ENCODE results near the gene TBX5.

The TBX5 gene

GRCh38 chr12:114414031-114414865 is 8.3 kb upstream of the TBX5 start:
- no peak for DNase-seq (ENCODE audit: insufficient read length, low spot score)
- no peak for TF ChIP-seq CTCF (IDR thresholded peaks at IDR 0.05; ENCODE audit: insufficient read depth, missing control alignments)
- FAIRE-seq: no peak

- DNase-seq (ENCODE audit: insufficient read length, low spot score): no peak
- no peak for FAIRE-seq
- no peak for TF ChIP-seq CTCF (IDR thresholded peaks at IDR 0.05; ENCODE audit: insufficient read depth, missing control alignments)
These were observed 7.1 kb upstream of the TBX5 start for GRCh38 chr12:114412825-114413749.

- TF ChIP-seq CTCF (IDR thresholded peaks at IDR 0.05; ENCODE audit: insufficient read depth, missing control alignments): no peak
- FAIRE-seq (no peak), DNase-seq (ENCODE audit: insufficient read length, low spot score) (no peak)
These were observed 6.4 kb upstream of the TBX5 start for GRCh38 chr12:114412307-114412706.

- DNase-seq (ENCODE audit: insufficient read length, low spot score) (no peak), FAIRE-seq (no peak)
- no peak for TF ChIP-seq CTCF (IDR thresholded peaks at IDR 0.05; ENCODE audit: insufficient read depth, missing control alignments)
These were observed 5.3 kb upstream of the TBX5 start for GRCh38 chr12:114411071-114411837.

- no peak for TF ChIP-seq CTCF (IDR thresholded peaks at IDR 0.05; ENCODE audit: insufficient read depth, missing control alignments)
- DNase-seq (ENCODE audit: insufficient read length, low spot score) (no peak), FAIRE-seq (no peak)
These were observed 4.1 kb upstream of the TBX5 start for GRCh38 chr12:114409852-114410600.

Data from D721Med (cell line).